NCI-H524 (cell line): ENCODE results near the gene LPIN3.
A peak's percentile ranks its signal among the peaks of the same experiment; 100 is the strongest.

Source experiments
- DNase-seq, 2 experiments: peaks; one replicate each; lab custom pipeline; 2025; lab: John Stamatoyannopoulos, UW

LPIN3 gene

GRCh38 chr20:41392871-41393704, 52.5 kb downstream of the LPIN3 start:
- DNase-seq: no peak

- DNase-seq: no peak
These were observed 53.1 kb downstream of the LPIN3 start for GRCh38 chr20:41393705-41394066.

GRCh38 chr20:41394081-41394480, 53.5 kb downstream of the LPIN3 start:
- no peak for DNase-seq

GRCh38 chr20:41394931-41395666, 54.5 kb downstream of the LPIN3 start:
- no peak for DNase-seq

GRCh38 chr20:41395667-41396664, 55.3 kb downstream of the LPIN3 start:
- peak; percentile 70 to 78 for DNase-seq

GRCh38 chr20:41398408-41398807, 57.8 kb downstream of the LPIN3 start:
- no peak for DNase-seq

GRCh38 chr20:41403604-41404003, 63.0 kb downstream of the LPIN3 start:
- DNase-seq: no peak

- no peak for DNase-seq
These were observed 64.8 kb downstream of the LPIN3 start for GRCh38 chr20:41405436-41405835.

GRCh38 chr20:41406353-41406752, 65.7 kb downstream of the LPIN3 start:
- DNase-seq: no peak

GRCh38 chr20:41406896-41407444, 66.3 kb downstream of the LPIN3 start:
- no peak for DNase-seq

- peak; percentile 31 to 75 for DNase-seq
These were observed 67.0 kb downstream of the LPIN3 start for GRCh38 chr20:41407607-41408006.

GRCh38 chr20:41408156-41408794, 67.7 kb downstream of the LPIN3 start:
- DNase-seq: no peak

GRCh38 chr20:41408986-41409385, 68.4 kb downstream of the LPIN3 start:
- DNase-seq: peak; percentile 30 to 78
